ENCODE results near the gene BUD13.

The BUD13 gene

GRCh38 chr11:116701876-116702275, 70.9 kb downstream of the BUD13 start:
- no peak for DNase-seq (ENCODE audit: low read depth)
- no peak for TF ChIP-seq CTCF (IDR thresholded peaks at IDR 0.05; ENCODE audit: control insufficient read depth, extremely low read depth, insufficient read depth)

GRCh38 chr11:116701297-116701801, 71.4 kb downstream of the BUD13 start:
- no peak for DNase-seq (ENCODE audit: low read depth)
- no peak overlapping the region for H3K4me3 ChIP-seq (ENCODE audit: low read depth, low read length)
- TF ChIP-seq CTCF (IDR thresholded peaks at IDR 0.05; ENCODE audit: control insufficient read depth, extremely low read depth, insufficient read depth): no peak

More at GRCh38 chr11:116701876-116702275, 70.9 kb downstream of the BUD13 start:
- no peak overlapping the region for H3K4me3 ChIP-seq (ENCODE audit: low read depth, low read length)

GRCh38 chr11:116700586-116701220, 72.1 kb downstream of the BUD13 start:
- DNase-seq (ENCODE audit: low read depth): no peak
- TF ChIP-seq CTCF (IDR thresholded peaks at IDR 0.05; ENCODE audit: control insufficient read depth, extremely low read depth, insufficient read depth): no peak
- H3K4me3 ChIP-seq (ENCODE audit: low read depth, low read length): no peak overlapping the region

Data from LNCaP clone FGC (cell line).